Stimulated activated CD4-positive, alpha-beta T cell treated with anti-CD3 and anti-CD28 coated beads, Interleukin-4, amount 100 ng/mL, for 24 hours (primary cell): ENCODE measurements around the gene HDDC2.

ENCODE experiments used
- DNase-seq: peaks from one replicate; pipeline ENCODE4 v3.0.0-alpha.2; 2020

The HDDC2 gene

DNA sequence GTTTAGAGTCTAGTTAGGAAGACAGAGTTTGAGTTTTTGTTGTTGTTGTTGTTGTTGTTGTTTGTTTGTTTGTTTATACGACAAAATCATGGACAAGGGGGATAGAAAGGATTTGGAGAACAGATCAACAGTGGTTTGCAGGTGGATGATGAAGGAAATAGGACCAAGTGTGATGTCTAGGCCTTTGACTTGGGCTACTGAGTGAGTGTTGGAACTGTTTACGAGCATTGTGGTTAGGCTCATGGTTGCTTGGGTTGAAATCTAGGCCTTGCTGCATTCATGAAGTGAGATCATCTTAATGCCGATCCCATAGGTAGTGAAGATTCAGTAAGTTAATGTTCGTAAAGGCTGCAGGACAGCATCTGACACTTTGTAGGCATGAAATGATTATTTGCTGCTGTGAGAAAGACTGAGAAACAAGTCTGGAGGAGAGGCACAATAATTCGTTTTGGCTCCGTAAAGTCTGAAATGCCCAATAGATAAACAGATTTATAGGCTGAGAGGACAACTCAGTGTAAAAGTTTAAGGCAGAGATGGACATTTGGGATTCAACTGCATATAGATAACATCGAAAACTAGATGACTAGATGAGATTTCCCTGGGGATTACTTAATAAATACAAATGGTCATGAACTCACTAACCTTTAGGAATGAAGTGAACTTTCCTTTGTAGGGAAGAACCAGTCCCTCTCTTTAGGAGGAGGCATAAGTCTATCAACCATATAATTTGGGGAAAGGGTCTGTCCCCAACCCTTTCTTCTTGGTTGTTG is 70.0 kb downstream of the HDDC2 start:
- no peak for DNase-seq

DNA sequence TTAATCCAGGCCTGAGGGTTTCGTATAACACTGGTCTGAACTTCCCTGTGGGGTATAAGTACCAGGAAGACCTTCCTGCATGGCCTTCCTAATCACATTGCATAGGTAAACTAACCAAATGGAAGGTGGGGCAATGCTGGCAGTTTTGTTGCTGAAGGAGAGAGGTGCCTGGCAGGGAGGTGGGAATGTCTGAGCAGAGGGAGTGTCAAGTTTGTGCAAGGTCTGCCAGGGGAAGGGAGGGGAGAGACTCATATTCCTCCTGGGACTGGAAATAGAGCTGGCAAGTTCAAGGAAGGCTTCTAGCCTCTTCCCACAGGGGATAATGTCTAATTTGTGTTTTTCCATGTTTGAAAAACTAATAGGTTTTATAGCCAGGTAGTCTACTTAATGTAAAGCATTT is 70.6 kb downstream of the HDDC2 start:
- no peak for DNase-seq

DNA sequence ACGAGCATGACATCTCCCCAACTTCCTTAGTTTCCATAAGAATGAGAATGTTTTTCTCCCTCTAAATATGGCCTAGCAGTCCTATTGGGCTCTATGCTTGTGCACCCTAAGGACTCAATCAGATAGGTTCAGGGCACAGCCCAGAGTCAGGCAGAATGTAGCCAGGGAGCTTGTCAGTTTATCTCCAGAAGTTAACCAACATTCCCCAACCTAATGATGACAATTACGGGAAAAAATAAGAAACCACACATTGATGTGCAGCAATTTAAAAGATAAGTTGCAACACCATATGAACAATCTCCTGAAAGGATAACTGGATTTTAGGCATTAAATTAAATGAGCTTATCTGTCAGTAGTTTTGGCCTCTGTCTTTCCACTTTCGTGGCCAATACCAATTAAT is 71.1 kb downstream of the HDDC2 start:
- no peak for DNase-seq

DNA sequence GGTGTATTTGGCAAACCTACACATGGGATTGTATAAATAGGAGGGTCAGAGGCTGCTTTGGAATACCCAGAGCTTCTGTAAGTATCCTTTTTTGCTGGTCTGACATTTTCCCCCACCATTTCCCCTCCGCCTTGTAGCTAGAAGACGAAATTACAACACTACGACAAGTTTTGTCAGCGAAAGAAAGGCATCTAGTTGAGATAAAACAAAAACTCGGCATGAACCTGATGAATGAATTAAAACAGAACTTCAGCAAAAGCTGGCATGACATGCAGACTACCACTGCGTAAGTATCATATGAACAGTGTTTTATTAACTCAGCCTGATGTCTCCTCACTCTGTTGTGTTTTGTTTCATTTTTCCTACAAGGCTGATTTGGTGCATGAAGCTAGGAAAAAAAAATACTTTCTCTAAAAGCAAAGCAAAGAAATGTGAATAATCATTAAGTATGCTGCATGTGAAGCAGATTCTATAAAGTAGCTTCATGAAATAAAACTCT is 72.7 kb downstream of the HDDC2 start:
- no peak for DNase-seq

DNA sequence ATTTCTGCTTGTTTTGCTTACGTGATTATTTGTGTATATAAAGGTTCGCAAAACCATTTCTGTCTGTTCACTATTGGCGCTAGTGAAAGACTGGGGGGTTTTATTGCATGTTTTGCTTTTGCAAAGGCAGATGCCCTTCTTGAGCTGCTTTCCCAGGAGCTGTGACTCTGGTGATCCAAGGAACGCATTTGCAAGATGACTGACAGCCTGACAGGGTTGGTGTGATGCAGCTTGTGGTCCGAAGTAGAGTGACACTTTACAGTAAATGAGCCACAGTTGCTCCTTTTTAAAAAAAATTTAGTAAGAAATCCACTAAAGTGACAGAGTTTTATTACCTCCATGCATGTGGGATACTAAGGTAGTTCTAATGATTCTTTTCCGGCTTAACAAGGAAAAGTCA is 74.5 kb downstream of the HDDC2 start:
- DNase-seq, result no peak
